PC-3 (cell line): ENCODE measurements around the gene WNK2. TPM values are rescaled to one million over a fixed set of nuclear protein-coding genes. Genes with fewer than 3 reads are reported as not detected.

ENCODE experiments used
- ATAC-seq: fragments of 200-7000 bp; cut with Tn5 transposase; 2 replicates; pipeline ENCODE4 v1.9.1; 2020; ENCODE audit warnings: mild to moderate bottlenecking, moderate library complexity
- BruUV-seq: library from RNA; stranded (reverse); fragments of 400-500 nt; replicated peaks from 2 replicates; lab custom pipeline; 2021; lab: Mats Ljungman, UMichigan
- CTCF ChIA-PET: fragments of 300-600 bp; sonication (Branson Sonifier 250); formaldehyde crosslinking; loops from one replicate; lab custom pipeline; 2022; ENCODE audit warnings: antibody characterized with exemption; lab: Charles Lee
- POLR2A ChIA-PET: fragments of 300-600 bp; sonication (Branson Sonifier 250); formaldehyde crosslinking; loops from one replicate; lab custom pipeline; 2022; ENCODE audit warnings: antibody characterized with exemption; ENCODE audit not compliant: unreplicated experiment; lab: Charles Lee
- DNase-seq: peaks from one replicate; pipeline ENCODE4 v3.0.0-alpha.2; 2015
- H2AFZ ChIP-seq: fragments of 300-600 bp; sonication (generic); 2 replicates; pipeline ENCODE4 v1.6.0; 2016; ENCODE audit warnings: antibody characterized with exemption, low read length
- H3F3A ChIP-seq: fragments of 300-600 bp; sonication (generic); one replicate; pipeline ENCODE4 v1.6.0; 2017; ENCODE audit warnings: antibody characterized with exemption, low read length, control low read depth, mild to moderate bottlenecking; ENCODE audit not compliant: unreplicated experiment
- H3K27ac ChIP-seq: fragments of 300-600 bp; sonication (generic); 2 replicates; pipeline ENCODE4 v1.5.1; 2016; ENCODE audit warnings: mild to moderate bottlenecking, low read length
- H3K27me3 ChIP-seq: fragments of 300-600 bp; sonication (generic); 2 replicates; pipeline ENCODE4 v1.6.1; 2016; ENCODE audit warnings: low read length, mixed read lengths
- H3K36me3 ChIP-seq: fragments of 300-600 bp; sonication (generic); 2 replicates; pipeline ENCODE4 v1.6.1; 2016; ENCODE audit warnings: low read depth, mixed run types, low read length, mixed read lengths
- H3K4me1 ChIP-seq: fragments of 300-600 bp; sonication (generic); 2 replicates; pipeline ENCODE4 v1.5.1; 2016; ENCODE audit warnings: low read length; ENCODE audit not compliant: insufficient read depth
- H3K4me2 ChIP-seq: fragments of 300-600 bp; sonication (generic); 2 replicates; pipeline ENCODE4 v1.6.0; 2016; ENCODE audit warnings: low read length
- H3K4me3 ChIP-seq: fragments of 300-600 bp; sonication (generic); 2 replicates; pipeline ENCODE4 v1.5.1; 2016; ENCODE audit warnings: mild to moderate bottlenecking, low read length, mixed read lengths
- H3K79me2 ChIP-seq: fragments of 300-600 bp; sonication (generic); 2 replicates; pipeline ENCODE4 v1.6.1; 2017; ENCODE audit warnings: low read length, mixed read lengths
- H3K9ac ChIP-seq: fragments of 300-600 bp; sonication (generic); 2 replicates; pipeline ENCODE4 v1.6.0; 2016; ENCODE audit warnings: mild to moderate bottlenecking, low read length
- H3K9me2 ChIP-seq: fragments of 300-600 bp; sonication (generic); replicated peaks from 2 replicates; pipeline ENCODE4 v1.6.1; 2016; ENCODE audit warnings: mixed run types, low read length, mixed read lengths
- H3K9me3 ChIP-seq: fragments of 300-600 bp; sonication (generic); 2 replicates; pipeline ENCODE4 v1.6.1; 2016; ENCODE audit warnings: low read length, mixed read lengths
- H4K20me1 ChIP-seq: fragments of 300-600 bp; sonication (generic); 2 replicates; pipeline ENCODE4 v1.6.1; 2016; ENCODE audit warnings: low read length, mixed read lengths
- EZH2 ChIP-seq: fragments of 300-600 bp; sonication (generic); IDR thresholded peaks from one replicate; pipeline ENCODE4 v1.6.1; 2017; ENCODE audit warnings: antibody characterized with exemption, mild to moderate bottlenecking, low read length; ENCODE audit not compliant: unreplicated experiment
- EZH2phosphoT487 ChIP-seq: fragments of 300-600 bp; sonication (generic); IDR thresholded peaks from 2 replicates; pipeline ENCODE4 v1.6.1; 2018; ENCODE audit warnings: mild to moderate bottlenecking, antibody characterized with exemption, low read length, borderline replicate concordance
- intact Hi-C: fragments of 100-400 bp; cut with micrococcal nuclease; formaldehyde crosslinking; loops from 2 replicates; pipeline ENCODE4 v1.9.0; 2023
- total RNA-seq: library from RNA; depleted of rRNA; stranded (reverse); fragments of >200 nt; gene quantifications from 2 replicates; pipeline ENCODE4 v1.2.3, GENCODE V29; 2014
- TF ChIP-seq, protein P1 (sequence below): fragments of 300-600 bp; sonication (generic); conservative IDR thresholded peaks from 2 replicates; pipeline ENCODE4 v1.5.1; 2017; ENCODE audit warnings: antibody characterized with exemption, low read depth, mild to moderate bottlenecking, low read length

The WNK2 gene
- total RNA-seq, 1 experiment from 2014 or later, result 11.7 TPM

DNA sequence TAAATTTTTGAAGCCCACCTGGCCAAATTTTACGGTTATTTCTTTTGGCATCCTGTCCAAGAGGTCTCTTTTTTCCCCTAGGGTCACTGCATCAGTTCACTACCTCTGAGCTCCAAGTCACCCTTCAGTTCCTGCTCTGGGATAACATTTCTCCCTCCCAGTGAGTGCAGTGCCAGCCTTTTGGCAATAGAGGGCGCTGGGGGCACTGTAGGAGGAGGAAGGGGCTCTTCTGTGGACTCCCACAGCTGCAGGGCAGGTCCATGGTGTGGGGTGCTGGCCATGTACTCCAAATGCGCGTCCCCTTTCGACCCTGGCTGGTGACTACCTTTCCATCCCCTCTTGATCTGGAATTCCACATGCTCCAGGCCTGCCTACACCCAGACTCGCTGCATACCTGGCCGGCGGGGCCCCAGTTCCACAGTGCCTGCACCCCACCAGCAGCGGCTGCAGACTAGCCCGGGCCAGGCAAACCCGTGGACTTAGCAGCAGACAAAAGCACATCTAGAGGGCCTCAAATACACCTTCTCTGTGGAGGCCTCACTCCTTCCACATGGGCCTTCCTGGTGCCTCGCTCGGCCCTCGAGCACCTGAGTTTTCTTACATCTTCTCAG, 29.5 kb upstream of the WNK2 start:
- Histone ChIP-seq H3K9me2 (no peaks in the 10 kb centered on the region), H3K4me3 (no peak overlapping the region), H3K9me3 (no peaks in the 10 kb centered on the region), H3K4me2 (no peak overlapping the region), H3K79me2 (no peaks in the 10 kb centered on the region), H4K20me1 (no peaks in the 10 kb centered on the region), H3K9ac (no peak overlapping the region), H3K36me3 (no peaks in the 10 kb centered on the region), H3F3A (no peaks in the 10 kb centered on the region), H3K27ac (no peak overlapping the region), H3K4me1 (no peaks in the 10 kb centered on the region), H3K27me3 (no peaks in the 10 kb centered on the region), H2AFZ (no peak overlapping the region)
- no peak for ATAC-seq
- peak; percentile 57 for DNase-seq
- ChIA-PET CTCF (no interaction called here), POLR2A (interaction anchor here (0.6 kb wide), 1 partner anchor 13 kb away, joined by 5 read pairs; no protein-coding TSS in a partner anchor)
- no TSS peak for BruUV-seq
- intact Hi-C loops, result no loop called here
- TF ChIP-seq, protein P1, sequence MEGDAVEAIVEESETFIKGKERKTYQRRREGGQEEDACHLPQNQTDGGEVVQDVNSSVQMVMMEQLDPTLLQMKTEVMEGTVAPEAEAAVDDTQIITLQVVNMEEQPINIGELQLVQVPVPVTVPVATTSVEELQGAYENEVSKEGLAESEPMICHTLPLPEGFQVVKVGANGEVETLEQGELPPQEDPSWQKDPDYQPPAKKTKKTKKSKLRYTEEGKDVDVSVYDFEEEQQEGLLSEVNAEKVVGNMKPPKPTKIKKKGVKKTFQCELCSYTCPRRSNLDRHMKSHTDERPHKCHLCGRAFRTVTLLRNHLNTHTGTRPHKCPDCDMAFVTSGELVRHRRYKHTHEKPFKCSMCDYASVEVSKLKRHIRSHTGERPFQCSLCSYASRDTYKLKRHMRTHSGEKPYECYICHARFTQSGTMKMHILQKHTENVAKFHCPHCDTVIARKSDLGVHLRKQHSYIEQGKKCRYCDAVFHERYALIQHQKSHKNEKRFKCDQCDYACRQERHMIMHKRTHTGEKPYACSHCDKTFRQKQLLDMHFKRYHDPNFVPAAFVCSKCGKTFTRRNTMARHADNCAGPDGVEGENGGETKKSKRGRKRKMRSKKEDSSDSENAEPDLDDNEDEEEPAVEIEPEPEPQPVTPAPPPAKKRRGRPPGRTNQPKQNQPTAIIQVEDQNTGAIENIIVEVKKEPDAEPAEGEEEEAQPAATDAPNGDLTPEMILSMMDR, result peak; percentile 72
- TF ChIP-seq EZH2phosphoT487, result no peak

DNA sequence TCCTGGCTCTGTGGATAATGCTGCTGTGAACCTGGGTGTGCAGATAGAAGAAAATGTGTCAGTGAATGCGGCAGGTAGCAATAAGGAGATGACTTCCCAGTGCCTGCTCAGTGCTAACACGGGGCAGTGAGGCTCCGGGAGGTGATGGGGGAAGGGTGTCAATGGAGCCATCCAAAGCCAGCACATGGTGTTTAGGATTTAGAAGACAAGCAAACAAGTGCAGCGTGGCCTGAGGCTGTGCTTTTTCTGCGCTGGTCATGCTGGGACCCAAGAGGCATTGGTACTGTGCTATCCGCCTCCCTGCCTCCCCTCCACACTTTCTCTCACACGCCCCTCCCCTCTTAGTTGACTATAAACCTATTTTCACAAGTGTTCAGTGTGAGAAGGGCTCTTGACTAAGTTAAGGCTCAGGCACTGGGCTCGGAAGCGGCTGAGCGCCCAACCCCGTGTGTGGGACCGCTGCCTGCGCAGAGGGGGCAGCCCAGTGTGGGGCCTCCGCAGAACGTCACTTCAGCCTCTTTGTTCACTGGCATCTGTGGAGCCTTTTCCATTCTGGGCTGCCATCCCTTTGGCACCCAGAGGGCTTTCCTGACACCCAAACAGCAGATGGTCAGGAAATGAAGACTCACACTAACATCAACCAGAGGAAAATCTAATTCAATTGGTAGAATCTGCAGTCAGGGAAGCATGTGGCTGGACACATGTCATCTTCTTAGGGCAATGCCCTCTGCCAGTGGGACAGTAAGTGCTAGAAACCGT, 28.0 kb upstream of the WNK2 start:
- TF ChIP-seq EZH2phosphoT487 (no peak), EZH2 (no peak)
- TF ChIP-seq, protein P1, result no peak
- no peak overlapping the region for H3K4me3 ChIP-seq
- no peak overlapping the region for H3K4me2 ChIP-seq
- no peaks in the 10 kb centered on the region for H3K27me3 ChIP-seq
- no peak overlapping the region for H3K27ac ChIP-seq
- no peak overlapping the region for H2AFZ ChIP-seq
- no peaks in the 10 kb centered on the region for H3K9me3 ChIP-seq
- H3K36me3 ChIP-seq, result no peaks in the 10 kb centered on the region
- no peak for ATAC-seq
- POLR2A ChIA-PET, result no interaction called here
- H4K20me1 ChIP-seq, result no peaks in the 10 kb centered on the region
- CTCF ChIA-PET, result no interaction called here
- peaks cover 6% of the 10 kb centered on the region for H3K4me1 ChIP-seq
- intact Hi-C loops, result no loop called here
- H3K79me2 ChIP-seq, result no peaks in the 10 kb centered on the region
- no TSS peak for BruUV-seq
- no peaks in the 10 kb centered on the region for H3F3A ChIP-seq
- no peak overlapping the region for H3K9ac ChIP-seq
- H3K9me2 ChIP-seq, result no peaks in the 10 kb centered on the region
- DNase-seq, result no peak

DNA sequence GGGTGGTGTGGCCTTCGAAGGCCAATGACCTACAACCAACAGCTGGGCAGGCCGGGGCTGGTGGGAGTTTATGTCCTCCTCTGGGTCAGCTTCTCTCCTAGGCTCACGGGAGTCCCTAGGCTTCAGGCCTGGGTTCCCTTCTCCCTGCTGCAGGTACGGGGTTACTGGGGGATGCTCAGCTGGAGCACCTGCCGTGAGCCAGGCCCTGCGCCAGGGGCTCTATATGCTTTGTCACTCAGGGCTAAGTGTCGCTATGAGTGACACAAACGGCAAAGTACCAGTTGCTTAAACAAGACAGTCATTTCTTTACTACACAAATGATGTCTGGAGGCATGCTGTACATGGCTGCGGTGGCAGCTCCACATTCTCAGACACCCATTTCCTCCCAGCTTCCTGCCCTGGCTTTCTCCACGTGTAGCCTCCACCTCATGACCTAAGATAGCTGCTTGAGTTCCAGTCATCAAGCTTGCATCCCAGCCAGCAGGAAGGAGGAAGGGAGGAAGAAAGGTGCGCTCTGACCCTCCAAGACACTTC, 27.4 kb upstream of the WNK2 start:
- H3K4me1 ChIP-seq, result peaks cover 6% of the 10 kb centered on the region
- H3K9me2 ChIP-seq, result no peaks in the 10 kb centered on the region
- TF ChIP-seq EZH2, result no peak
- TF ChIP-seq EZH2phosphoT487, result no peak
- TF ChIP-seq, protein P1, result no peak
- ChIA-PET POLR2A (no interaction called here), CTCF (no interaction called here)
- H3F3A ChIP-seq, result no peaks in the 10 kb centered on the region
- H4K20me1 ChIP-seq, result no peaks in the 10 kb centered on the region
- DNase-seq (no peak), ATAC-seq (no peak)
- H3K79me2 ChIP-seq, result no peaks in the 10 kb centered on the region
- no peak overlapping the region for H3K4me2 ChIP-seq
- H3K9me3 ChIP-seq, result no peaks in the 10 kb centered on the region
- H3K27ac ChIP-seq, result no peak overlapping the region
- no peak overlapping the region for H3K9ac ChIP-seq
- H3K4me3 ChIP-seq, result no peak overlapping the region
- BruUV-seq, result no TSS peak
- intact Hi-C loops, result no loop called here
- no peaks in the 10 kb centered on the region for H3K27me3 ChIP-seq
- H3K36me3 ChIP-seq, result no peaks in the 10 kb centered on the region
- no peak overlapping the region for H2AFZ ChIP-seq
